SK-N-SH (cell line): Measurements from ENCODE around the gene TBCD. TPM values are rescaled to one million over a fixed set of nuclear protein-coding genes. Genes with fewer than 3 reads are reported as not detected.

Experiments
- CTCF ChIA-PET: fragments of 300-600, 350-600 bp; formaldehyde crosslinking; extraction: SDS; loops from one replicate; lab custom pipeline; 2021; lab: Yijun Ruan, JAX
- POLR2A ChIA-PET: fragments of 350-600 bp; sonication (Branson Sonifier 250); formaldehyde crosslinking; extraction: SDS; loops from one replicate; lab custom pipeline; 2020; ENCODE audit warnings: antibody characterized with exemption, inconsistent platforms; lab: Yijun Ruan, JAX
- DNase-seq: peaks from one replicate; pipeline ENCODE4 v3.0.0; 2012
- H2AFZ ChIP-seq: fragments of 200-600 bp; sonication (generic); 2 replicates; pipeline ENCODE4 v1.8.1; 2016; ENCODE audit warnings: antibody characterized with exemption, mild to moderate bottlenecking, low read depth
- H3F3A ChIP-seq: fragments of 200-600 bp; sonication (generic); replicated peaks from 2 replicates; pipeline ENCODE3; 2016; ENCODE audit warnings: antibody characterized with exemption, mild to moderate bottlenecking; ENCODE audit not compliant: insufficient read depth
- H3K27ac ChIP-seq, 2 experiments: fragments of 200-500 bp in 1 of 2; fragments of 200-600 bp in 1 of 2; sonication (Bioruptor generic) in 1 of 2; sonication (generic), shearing (Covaris generic) in 1 of 2; 2 replicates each; pipeline versions ENCODE4 v1.5.1 to v1.6.1; 2014 to 2016; ENCODE audit warnings: low read depth in 2 of 2, inconsistent platforms in 1 of 2, low read length in 1 of 2, mild to moderate bottlenecking in 1 of 2, mixed read lengths in 1 of 2
- H3K27me3 ChIP-seq: fragments of 200-600 bp; sonication (generic), shearing (Covaris generic); 2 replicates; pipeline ENCODE4 v1.6.1; 2016; ENCODE audit warnings: mixed run types; ENCODE audit not compliant: insufficient read depth
- H3K36me3 ChIP-seq, 2 experiments: fragments of 200-500 bp in 1 of 2; fragments of 200-600 bp in 1 of 2; sonication (Bioruptor generic) in 1 of 2; sonication (generic) in 1 of 2; replicated peaks in 1 of 2; 2 replicates each; pipeline versions ENCODE3 to v1.5.1; 2014 to 2016; ENCODE audit warnings: low read length in 1 of 2, mild to moderate bottlenecking in 1 of 2; ENCODE audit not compliant: insufficient read depth in 2 of 2, control insufficient read depth in 1 of 2
- H3K4me1 ChIP-seq, 2 experiments: fragments of 200-500 bp in 1 of 2; fragments of 200-600 bp in 1 of 2; sonication (Bioruptor generic) in 1 of 2; sonication (generic), shearing (Covaris generic) in 1 of 2; 2 replicates each; pipeline versions ENCODE4 v1.5.1 to v1.6.1; 2014 to 2016; ENCODE audit warnings: low read depth in 1 of 2, low read length in 1 of 2, mixed run types in 1 of 2; ENCODE audit not compliant: insufficient read depth in 2 of 2, control insufficient read depth in 1 of 2
- H3K4me2 ChIP-seq: fragments of 200-600 bp; sonication (generic), shearing (Covaris generic); 2 replicates; pipeline ENCODE4 v1.6.1; 2017; ENCODE audit warnings: mixed run types
- H3K4me3 ChIP-seq, 2 experiments: fragments of 200-500 bp in 1 of 2; fragments of 200-600 bp in 1 of 2; sonication (Bioruptor generic) in 1 of 2; sonication (generic), shearing (Covaris generic) in 1 of 2; 2 replicates each; pipeline versions ENCODE4 v1.5.1 to v1.8.1; 2014 to 2016; ENCODE audit warnings: low read depth in 2 of 2, inconsistent platforms in 1 of 2, low read length in 1 of 2, mild to moderate bottlenecking in 1 of 2, mixed read lengths in 1 of 2, moderate library complexity in 1 of 2
- H3K79me2 ChIP-seq: fragments of 200-600 bp; sonication (generic); 2 replicates; pipeline ENCODE4 v1.8.1; 2017; ENCODE audit warnings: mild to moderate bottlenecking; ENCODE audit not compliant: insufficient read depth
- H3K9ac ChIP-seq: fragments of 200-600 bp; sonication (generic); 2 replicates; pipeline ENCODE4 v1.6.1; 2017; ENCODE audit warnings: mixed run types
- H3K9me2 ChIP-seq: fragments of 200-600 bp; sonication (generic); 2 replicates; pipeline ENCODE4 v1.6.1; 2017; ENCODE audit warnings: mixed run types
- H3K9me3 ChIP-seq: fragments of 200-600 bp; sonication (generic); 2 replicates; pipeline ENCODE4 v1.6.1; 2017; ENCODE audit warnings: mixed run types, mild to moderate bottlenecking, moderate library complexity
- H4K20me1 ChIP-seq: fragments of 200-600 bp; sonication (generic); 2 replicates; pipeline ENCODE4 v1.6.1; 2017; ENCODE audit warnings: mild to moderate bottlenecking, mixed run types; ENCODE audit not compliant: insufficient read depth
- CHD2 ChIP-seq: fragments of 150-350 bp; IDR thresholded peaks from 2 replicates; pipeline ENCODE4 v1.6.1; 2018; ENCODE audit warnings: low read length; ENCODE audit not compliant: partially characterized antibody
- ELF1 ChIP-seq: IDR thresholded peaks from 2 replicates; pipeline ENCODE4 v1.4.0; 2012
- EZH2phosphoT487 ChIP-seq: fragments of 200-600 bp; sonication (generic); IDR thresholded peaks from 2 replicates; pipeline ENCODE4 v1.6.1; 2017; ENCODE audit warnings: low read depth, mixed run types, mild to moderate bottlenecking, antibody characterized with exemption, moderate library complexity, borderline replicate concordance
- GABPA ChIP-seq: IDR thresholded peaks from 2 replicates; pipeline ENCODE4 v1.4.0; 2012; ENCODE audit warnings: low read depth, mild to moderate bottlenecking
- GATA2 ChIP-seq: sonication (generic); formaldehyde crosslinking; IDR thresholded peaks from 2 replicates; pipeline ENCODE4 v1.5.0; 2020; ENCODE audit warnings: mild to moderate bottlenecking, missing genetic modification reagents
- IRF3 ChIP-seq: fragments of 150-350 bp; IDR thresholded peaks from 2 replicates; pipeline ENCODE4 v1.6.1; 2016; ENCODE audit warnings: mild to moderate bottlenecking, low read depth, low read length
- NFIC ChIP-seq: IDR thresholded peaks from 2 replicates; pipeline ENCODE4 v1.4.0; 2012; ENCODE audit warnings: borderline replicate concordance
- POLR2AphosphoS5 ChIP-seq: IDR thresholded peaks from 2 replicates; pipeline ENCODE4 v1.6.1; 2012; ENCODE audit warnings: low read depth, low read length
- RAD21 ChIP-seq: IDR thresholded peaks from 2 replicates; pipeline ENCODE4 v1.6.1; 2012; ENCODE audit warnings: mild to moderate bottlenecking, low read length
- REST ChIP-seq: IDR thresholded peaks from 2 replicates; pipeline ENCODE4 v1.6.1; 2012; ENCODE audit warnings: mild to moderate bottlenecking, low read depth, low read length, moderate library complexity
- RFX5 ChIP-seq: IDR thresholded peaks from 2 replicates; pipeline ENCODE4 v1.6.1; 2012; ENCODE audit warnings: mild to moderate bottlenecking, improper control_type of control experiment, low read length
- RXRA ChIP-seq: IDR thresholded peaks from 2 replicates; pipeline ENCODE4 v1.4.0; 2012; ENCODE audit warnings: low read depth, mild to moderate bottlenecking, borderline replicate concordance
- SIN3A ChIP-seq: IDR thresholded peaks from 2 replicates; pipeline ENCODE4 v1.6.1; 2012; ENCODE audit warnings: low read depth, mild to moderate bottlenecking, low read length, moderate library complexity, borderline replicate concordance
- SMC3 ChIP-seq: IDR thresholded peaks from 2 replicates; pipeline ENCODE4 v1.6.1; 2012; ENCODE audit warnings: low read depth, low read length, improper control_type of control experiment
- TAF1 ChIP-seq: IDR thresholded peaks from 2 replicates; pipeline ENCODE4 v1.6.1; 2012; ENCODE audit warnings: low read depth, mild to moderate bottlenecking, low read length, moderate library complexity, borderline replicate concordance
- TCF12 ChIP-seq: IDR thresholded peaks from 2 replicates; pipeline ENCODE4 v1.4.0; 2012
- TEAD4 ChIP-seq: IDR thresholded peaks from 2 replicates; pipeline ENCODE4 v1.4.0; 2012; ENCODE audit warnings: mild to moderate bottlenecking, borderline replicate concordance; ENCODE audit not compliant: insufficient read depth
- USF1 ChIP-seq: IDR thresholded peaks from 2 replicates; pipeline ENCODE4 v1.4.0; 2012; ENCODE audit warnings: low read depth, borderline replicate concordance
- USF2 ChIP-seq: fragments of 150-350 bp; IDR thresholded peaks from 2 replicates; pipeline ENCODE4 v1.6.1; 2017; ENCODE audit warnings: antibody characterized with exemption, low read length, low read depth, borderline replicate concordance
- YY1 ChIP-seq: IDR thresholded peaks from 2 replicates; pipeline ENCODE4 v1.4.0; 2012; ENCODE audit warnings: low read depth, mild to moderate bottlenecking
- WGBS: methylation state at CpG from one replicate; pipeline ENCODE4 v1.1.6; 2017; ENCODE audit warnings: low lambda C conversion rate; 5-methylcytosine and 5-hydroxymethylcytosine counted together
- polyA plus RNA-seq, 3 experiments: library from polyadenylated mRNA; depleted of rRNA; stranded (reverse); fragments of >200 nt; gene quantifications; 2 replicates each; pipeline ENCODE4 v1.2.3, GENCODE V29; 2012

TBCD gene
- polyA plus RNA-seq, 1 of the 3 experiments (the other 2 are of a cell fraction), result 107 TPM

- H3K4me1 ChIP-seq, result peaks cover 0 to 4% of the 10 kb centered on the region in 2 experiments; a peak in 1 of 4 replicates
- H3K9me2 ChIP-seq, result no peaks in the 10 kb centered on the region
- no peak overlapping the region for H2AFZ ChIP-seq
- WGBS, result 93% methylated on average over 21 of the region's 21 CpGs
- H4K20me1 ChIP-seq, result peaks cover 15% of the 10 kb centered on the region
- H3K79me2 ChIP-seq, result peaks cover 17% of the 10 kb centered on the region; the same call in 1 of the 2 replicates
- no peaks in the 10 kb centered on the region for H3K27me3 ChIP-seq
- DNase-seq, result no peak
- POLR2A ChIA-PET, result no interaction called here
- H3K4me2 ChIP-seq, result no peak overlapping the region
- no peak overlapping the region for H3K4me3 ChIP-seq
- TF ChIP-seq TEAD4 (no peak), TAF1 (no peak), GABPA (no peak), RXRA (no peak), USF1 (no peak), YY1 (no peak), SMC3 (no peak), ELF1 (no peak), NFIC (no peak), TCF12 (no peak), GATA2 (no peak), EZH2phosphoT487 (no peak), IRF3 (no peak), USF2 (no peak), RAD21 (no peak), SIN3A (no peak), CHD2 (no peak), REST (no peak), POLR2AphosphoS5 (no peak), RFX5 (no peak)
- H3K27ac ChIP-seq, result no peak overlapping the region
- H3K9me3 ChIP-seq, result no peaks in the 10 kb centered on the region
- no peak overlapping the region for H3K9ac ChIP-seq
- H3F3A ChIP-seq, result no peaks in the 10 kb centered on the region
- CTCF ChIA-PET, result no interaction called here
- peaks cover 0 to 33% of the 10 kb centered on the region in 2 experiments for H3K36me3 ChIP-seq
Measured at GRCh38 chr17:82806645-82807044, 54.8 kb downstream of the TBCD start.
